ENCODE measurements around the gene PGAP6.

GRCh38 chr16:324201-324450, 57.7 kb downstream of the PGAP6 start:
- TF ChIP-seq CTCF (IDR thresholded peaks at IDR 0.05) (no peak), POLR2A (IDR thresholded peaks at IDR 0.05) (no peak)

Measured in lower leg skin (tissue), 3 donors.